AG10803 (cell line): ENCODE data around the gene CORO6.

Experiments
- DNase-seq: peaks from one replicate; pipeline ENCODE4 v3.0.0; 2010; ENCODE audit warnings: low read depth
- H3K4me3 ChIP-seq: 2 replicates; pipeline ENCODE4 v1.5.1; 2011; ENCODE audit warnings: mild to moderate bottlenecking, low read length, control low read depth
- TF ChIP-seq, protein P1 (sequence below): conservative IDR thresholded peaks from 2 replicates; pipeline ENCODE4 v1.5.1; 2011; ENCODE audit warnings: mild to moderate bottlenecking, low read length, control low read depth, inconsistent platforms

The CORO6 gene

GRCh38 chr17:29608986-29609385, 13.7 kb downstream of the CORO6 start:
- TF ChIP-seq, protein P1, sequence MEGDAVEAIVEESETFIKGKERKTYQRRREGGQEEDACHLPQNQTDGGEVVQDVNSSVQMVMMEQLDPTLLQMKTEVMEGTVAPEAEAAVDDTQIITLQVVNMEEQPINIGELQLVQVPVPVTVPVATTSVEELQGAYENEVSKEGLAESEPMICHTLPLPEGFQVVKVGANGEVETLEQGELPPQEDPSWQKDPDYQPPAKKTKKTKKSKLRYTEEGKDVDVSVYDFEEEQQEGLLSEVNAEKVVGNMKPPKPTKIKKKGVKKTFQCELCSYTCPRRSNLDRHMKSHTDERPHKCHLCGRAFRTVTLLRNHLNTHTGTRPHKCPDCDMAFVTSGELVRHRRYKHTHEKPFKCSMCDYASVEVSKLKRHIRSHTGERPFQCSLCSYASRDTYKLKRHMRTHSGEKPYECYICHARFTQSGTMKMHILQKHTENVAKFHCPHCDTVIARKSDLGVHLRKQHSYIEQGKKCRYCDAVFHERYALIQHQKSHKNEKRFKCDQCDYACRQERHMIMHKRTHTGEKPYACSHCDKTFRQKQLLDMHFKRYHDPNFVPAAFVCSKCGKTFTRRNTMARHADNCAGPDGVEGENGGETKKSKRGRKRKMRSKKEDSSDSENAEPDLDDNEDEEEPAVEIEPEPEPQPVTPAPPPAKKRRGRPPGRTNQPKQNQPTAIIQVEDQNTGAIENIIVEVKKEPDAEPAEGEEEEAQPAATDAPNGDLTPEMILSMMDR = no peak
- no peak for DNase-seq
- H3K4me3 ChIP-seq = no peak overlapping the region

DNA sequence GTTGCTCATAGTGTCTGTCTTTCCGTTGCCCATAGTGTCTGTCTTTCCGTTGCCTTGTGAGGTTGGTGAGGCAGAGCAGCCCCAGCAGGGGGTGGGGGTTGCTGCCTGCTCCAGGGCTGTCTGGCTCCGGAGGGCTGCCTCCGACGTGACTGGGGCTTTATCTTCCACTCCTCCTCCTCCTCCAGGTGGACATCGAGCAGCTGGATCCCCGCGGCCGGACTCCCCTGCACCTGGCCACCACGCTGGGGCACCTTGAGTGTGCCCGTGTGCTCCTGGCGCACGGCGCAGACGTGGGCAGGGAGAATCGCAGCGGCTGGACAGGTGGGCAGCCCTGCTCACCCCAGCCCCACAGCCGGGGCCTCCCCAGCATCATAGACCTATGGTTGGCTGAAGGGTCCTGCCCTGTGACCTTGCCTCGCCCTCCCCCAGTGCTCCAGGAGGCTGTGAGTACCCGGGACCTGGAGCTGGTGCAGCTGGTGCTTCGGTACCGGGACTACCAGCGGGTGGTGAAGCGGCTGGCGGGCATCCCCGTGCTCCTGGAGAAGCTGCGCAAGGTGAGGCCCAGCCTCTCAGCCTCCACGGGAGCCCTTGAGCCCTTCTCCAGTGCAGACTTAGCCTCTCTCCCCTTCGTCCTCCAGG, 15.0 kb downstream of the CORO6 start:
- TF ChIP-seq, protein P1 = no peak
- H3K4me3 ChIP-seq = no peak overlapping the region
- DNase-seq = no peak

GRCh38 chr17:29603109-29603674, 19.5 kb downstream of the CORO6 start:
- no peak for DNase-seq
- TF ChIP-seq, protein P1 = no peak
- H3K4me3 ChIP-seq = no peak overlapping the region

GRCh38 chr17:29597361-29598172, 25.1 kb downstream of the CORO6 start:
- TF ChIP-seq, protein P1 = no peak

GRCh38 chr17:29596811-29597210, 25.9 kb downstream of the CORO6 start:
- H3K4me3 ChIP-seq = no peak overlapping the region
- DNase-seq = no peak
- TF ChIP-seq, protein P1 = no peak

More at GRCh38 chr17:29597361-29598172, 25.1 kb downstream of the CORO6 start:
- no peak overlapping the region for H3K4me3 ChIP-seq
- no peak for DNase-seq

DNA sequence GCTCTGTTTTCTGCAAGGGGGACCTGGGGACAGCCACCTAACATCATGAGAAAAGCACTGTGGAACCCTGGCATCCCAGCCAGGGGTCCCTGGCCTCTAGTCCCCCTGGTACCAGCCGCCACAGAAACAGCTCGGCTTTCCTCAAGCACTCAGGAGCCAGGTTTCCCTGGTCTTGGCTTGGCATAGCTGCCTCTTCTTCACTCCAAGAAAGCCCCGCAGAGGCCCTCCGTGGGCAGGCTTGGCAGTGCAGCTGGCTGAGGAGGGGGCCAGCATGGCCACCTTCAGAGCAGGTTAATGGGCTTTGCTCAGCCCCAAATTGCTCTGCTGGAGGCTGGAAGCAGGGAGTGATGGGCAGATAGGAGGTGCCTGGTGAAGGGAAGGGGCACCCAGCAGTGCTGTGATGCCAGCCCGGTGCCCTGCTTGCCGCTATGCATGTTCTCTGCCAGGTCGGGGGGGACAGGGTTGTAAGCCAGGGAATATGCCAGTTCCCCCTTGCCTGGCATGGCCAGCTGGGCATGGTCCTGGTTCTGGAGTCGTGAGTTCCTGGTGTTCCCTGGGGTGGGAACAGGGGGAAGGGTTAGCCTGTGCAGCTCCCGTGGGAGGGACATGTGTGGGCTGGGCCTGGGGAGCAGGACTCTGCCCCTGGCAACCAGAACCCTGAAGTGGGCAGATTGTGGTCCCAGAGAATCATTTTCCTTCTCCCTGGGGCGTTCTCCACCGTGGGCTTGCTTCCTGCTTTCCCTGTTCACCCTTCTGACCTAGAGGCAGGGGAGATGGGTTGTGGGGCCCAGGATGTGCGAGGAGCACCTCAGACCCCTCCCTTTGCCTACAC, 26.6 kb downstream of the CORO6 start:
- TF ChIP-seq, protein P1 = no peak

More for the DNA sequence above, 26.6 kb downstream of the CORO6 start:
- no peak for DNase-seq
- no peak overlapping the region for H3K4me3 ChIP-seq
